SK-N-MC (cell line): ENCODE measurements around the gene TIGAR.

ENCODE experiments used
- DNase-seq: peaks from one replicate; pipeline ENCODE4 v3.0.0-alpha.2; 2011; ENCODE audit warnings: low read depth, low spot score
- H3K27ac ChIP-seq: fragments of 200-600 bp; sonication (generic); 2 replicates; pipeline ENCODE4 v1.5.1; 2016; ENCODE audit warnings: mixed run types
- H3K36me3 ChIP-seq: fragments of 200-600 bp; sonication (generic); 2 replicates; pipeline ENCODE4 v1.6.1; 2017; ENCODE audit warnings: antibody characterized with exemption, low read length, mixed read lengths; ENCODE audit not compliant: insufficient read depth
- H3K4me3 ChIP-seq: fragments of 200-600 bp; sonication (generic); 2 replicates; pipeline ENCODE4 v1.5.1; 2016
- H3K9ac ChIP-seq: fragments of 200-600 bp; sonication (generic); 2 replicates; pipeline ENCODE4 v1.8.0; 2017; ENCODE audit warnings: mixed run types, mixed read lengths; ENCODE audit not compliant: insufficient read length
- H3K9me3 ChIP-seq: fragments of 200-600 bp; sonication (generic); 2 replicates; pipeline ENCODE4 v1.6.1; 2017; ENCODE audit warnings: low read depth, mild to moderate bottlenecking, antibody characterized with exemption, low read length, moderate library complexity, mixed read lengths
- EZH2 ChIP-seq: fragments of 200-600 bp; sonication (generic); IDR thresholded peaks from one replicate; pipeline ENCODE4 v1.6.1; 2017; ENCODE audit warnings: antibody characterized with exemption
- FOXP2 ChIP-seq: optimal IDR thresholded peaks from 2 replicates; pipeline ENCODE3; 2011; ENCODE audit warnings: mild to moderate bottlenecking, moderate library complexity; ENCODE audit not compliant: insufficient read depth; ENCODE audit errors: extremely low read length, control extremely low read depth
- POLR2AphosphoS5 ChIP-seq: IDR thresholded peaks from 2 replicates; pipeline ENCODE4 v1.6.1; 2012; ENCODE audit warnings: mild to moderate bottlenecking, low read depth, low read length, borderline replicate concordance

TIGAR gene

GRCh38 chr12:4296751-4297150, 24.3 kb upstream of the TIGAR start:
- TF ChIP-seq FOXP2 (no peak), POLR2AphosphoS5 (no peak), EZH2 (no peak)
- no peak for DNase-seq
- Histone ChIP-seq H3K9ac (no peak overlapping the region), H3K4me3 (no peak overlapping the region), H3K36me3 (peaks cover 77% of the 10 kb centered on the region), H3K9me3 (no peaks in the 10 kb centered on the region), H3K27ac (no peak overlapping the region)

DNA sequence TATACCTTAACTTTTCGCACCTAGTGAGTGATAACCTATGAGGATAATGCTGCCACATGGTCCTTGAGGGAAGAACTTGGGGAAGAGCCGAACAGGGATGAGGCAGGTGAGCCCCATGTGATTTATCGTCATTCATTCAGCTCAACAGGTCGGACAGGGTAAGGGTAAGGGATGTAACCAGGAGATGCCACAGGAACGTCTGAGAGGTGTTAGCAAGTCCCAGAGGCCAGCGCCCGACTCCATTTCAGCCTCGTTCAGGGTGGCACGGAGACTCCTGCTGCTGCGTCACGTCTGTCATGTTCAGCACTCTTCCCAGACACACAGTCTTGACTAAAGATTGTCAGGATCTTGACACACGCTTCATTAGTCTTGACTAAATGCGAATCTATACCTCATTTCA, 23.4 kb upstream of the TIGAR start:
- TF ChIP-seq EZH2 (no peak), FOXP2 (no peak), POLR2AphosphoS5 (no peak)
- Histone ChIP-seq H3K27ac (no peak overlapping the region), H3K9me3 (no peaks in the 10 kb centered on the region), H3K4me3 (no peak overlapping the region), H3K9ac (no peak overlapping the region), H3K36me3 (peaks cover 78% of the 10 kb centered on the region)
- no peak for DNase-seq

DNA sequence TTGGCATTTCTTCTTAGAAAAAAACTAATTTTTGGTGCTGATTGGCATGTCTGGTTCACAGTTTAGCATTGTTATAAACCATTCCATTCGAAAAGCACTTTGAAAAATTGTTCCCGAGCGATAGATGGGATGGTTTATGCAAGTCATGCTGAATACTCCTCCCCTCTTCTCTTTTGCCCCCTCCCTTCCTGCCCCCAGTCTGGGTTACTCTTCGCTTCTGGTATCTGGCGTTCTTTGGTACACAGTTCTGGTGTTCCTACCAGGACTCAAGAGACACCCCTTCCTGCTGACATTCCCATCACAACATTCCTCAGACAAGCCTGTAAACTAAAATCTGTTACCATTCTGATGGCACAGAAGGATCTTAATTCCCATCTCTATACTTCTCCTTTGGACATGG, 20.1 kb upstream of the TIGAR start:
- Histone ChIP-seq H3K27ac (no peak overlapping the region), H3K9me3 (no peaks in the 10 kb centered on the region), H3K36me3 (peaks cover 73% of the 10 kb centered on the region), H3K4me3 (no peak overlapping the region), H3K9ac (no peak overlapping the region)
- TF ChIP-seq EZH2 (no peak), FOXP2 (no peak), POLR2AphosphoS5 (no peak)
- DNase-seq: no peak

- no peak overlapping the region for H3K4me3 ChIP-seq
- no peak overlapping the region for H3K27ac ChIP-seq
- no peak overlapping the region for H3K9ac ChIP-seq
- DNase-seq: no peak
- H3K9me3 ChIP-seq: no peaks in the 10 kb centered on the region
- peaks cover 69% of the 10 kb centered on the region for H3K36me3 ChIP-seq
- TF ChIP-seq FOXP2: no peak
- no peak for TF ChIP-seq POLR2AphosphoS5
- TF ChIP-seq EZH2: no peak
Measured at GRCh38 chr12:4301932-4302501, 19.0 kb upstream of the TIGAR start.

GRCh38 chr12:4302881-4303280, 18.1 kb upstream of the TIGAR start:
- H3K9me3 ChIP-seq: no peaks in the 10 kb centered on the region
- H3K27ac ChIP-seq: no peak overlapping the region
- TF ChIP-seq POLR2AphosphoS5 (no peak), FOXP2 (no peak), EZH2 (no peak)
- no peak overlapping the region for H3K9ac ChIP-seq
- no peak for DNase-seq
- H3K4me3 ChIP-seq: no peak overlapping the region
- peaks cover 65% of the 10 kb centered on the region for H3K36me3 ChIP-seq

GRCh38 chr12:4303750-4304149, 17.3 kb upstream of the TIGAR start:
- Histone ChIP-seq H3K9ac (no peak overlapping the region), H3K36me3 (peaks cover 56% of the 10 kb centered on the region)
- DNase-seq: no peak

DNA sequence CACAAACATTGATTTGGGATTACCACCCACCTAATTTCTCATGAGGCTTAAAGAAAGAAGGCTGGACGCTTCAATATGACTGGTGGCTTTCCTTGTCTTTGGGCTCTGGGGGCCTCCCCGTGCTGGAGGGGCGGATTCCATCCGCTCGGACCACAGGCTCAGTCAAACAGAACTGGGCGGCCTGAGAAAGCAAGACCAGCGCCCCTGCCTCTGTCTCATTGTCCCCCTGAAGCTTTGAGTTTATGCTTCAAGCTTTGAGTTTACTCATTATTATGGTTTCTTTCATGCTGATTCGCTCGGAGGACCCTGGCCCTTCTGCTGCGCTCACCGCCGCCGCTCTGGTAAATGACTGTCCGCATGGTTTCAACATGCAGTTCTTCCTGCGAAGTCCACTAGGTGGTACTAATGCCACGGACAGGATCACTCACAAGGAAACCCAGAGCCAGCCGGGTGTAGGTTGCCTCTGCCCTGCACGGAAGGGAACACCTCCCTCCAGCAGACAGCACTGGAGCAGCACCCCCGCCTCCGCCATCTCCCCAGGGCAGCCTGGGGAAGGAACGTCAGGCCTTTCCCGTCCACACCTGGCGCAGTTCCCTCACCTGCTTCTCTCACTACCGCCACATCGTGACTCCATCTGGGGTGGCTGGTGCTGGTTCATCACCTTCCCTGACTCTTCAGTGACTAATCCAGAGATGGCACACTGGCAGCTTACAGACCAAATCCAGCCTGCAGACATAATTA, 13.2 kb upstream of the TIGAR start:
- Histone ChIP-seq H3K27ac (no peak overlapping the region), H3K4me3 (no peak overlapping the region), H3K36me3 (peaks cover 22% of the 10 kb centered on the region; the same call in 1 of the 2 replicates), H3K9me3 (no peaks in the 10 kb centered on the region), H3K9ac (no peak overlapping the region)
- TF ChIP-seq FOXP2 (no peak), EZH2 (no peak), POLR2AphosphoS5 (no peak)
- no peak for DNase-seq

More at GRCh38 chr12:4303750-4304149, 17.3 kb upstream of the TIGAR start:
- no peaks in the 10 kb centered on the region for H3K9me3 ChIP-seq
- no peak for TF ChIP-seq POLR2AphosphoS5
- TF ChIP-seq EZH2: no peak
- TF ChIP-seq FOXP2: no peak
- H3K4me3 ChIP-seq: no peak overlapping the region
- no peak overlapping the region for H3K27ac ChIP-seq

DNA sequence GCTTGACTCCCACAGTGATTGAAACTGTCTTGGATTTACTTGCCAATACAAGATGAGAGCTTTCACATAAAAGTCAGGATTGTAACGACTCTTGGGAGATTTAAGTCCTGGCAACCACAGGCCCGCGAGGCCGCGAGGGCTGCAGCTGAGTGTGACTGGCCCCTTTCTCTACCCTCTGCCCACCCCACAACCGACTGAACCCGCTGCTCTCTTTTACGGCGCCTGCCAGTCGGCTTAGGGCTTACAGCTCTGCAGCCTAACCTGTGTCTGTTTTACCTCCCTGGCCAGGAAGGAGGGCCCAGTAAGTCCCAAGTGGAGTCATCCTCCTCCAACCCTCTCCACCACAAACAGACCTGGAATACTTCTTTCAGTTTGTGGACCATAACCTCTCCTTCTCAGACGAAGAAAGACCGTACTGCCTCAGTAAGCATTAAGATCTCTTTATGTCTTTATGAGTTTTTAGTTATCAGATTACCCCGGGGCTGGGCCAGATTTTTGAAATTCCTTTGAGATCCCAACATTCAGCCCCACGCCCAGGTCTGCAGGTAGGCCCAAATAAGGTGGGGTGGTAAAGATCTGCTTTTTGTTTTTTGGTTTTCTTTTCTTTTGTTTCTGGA, 12.6 kb upstream of the TIGAR start:
- H3K36me3 ChIP-seq: peaks cover 15% of the 10 kb centered on the region; the same call in 1 of the 2 replicates
- H3K9ac ChIP-seq: no peak overlapping the region
- DNase-seq: no peak
- no peak overlapping the region for H3K27ac ChIP-seq
- TF ChIP-seq POLR2AphosphoS5: no peak
- no peak for TF ChIP-seq FOXP2
- TF ChIP-seq EZH2: no peak
- no peaks in the 10 kb centered on the region for H3K9me3 ChIP-seq
- no peak overlapping the region for H3K4me3 ChIP-seq

DNA sequence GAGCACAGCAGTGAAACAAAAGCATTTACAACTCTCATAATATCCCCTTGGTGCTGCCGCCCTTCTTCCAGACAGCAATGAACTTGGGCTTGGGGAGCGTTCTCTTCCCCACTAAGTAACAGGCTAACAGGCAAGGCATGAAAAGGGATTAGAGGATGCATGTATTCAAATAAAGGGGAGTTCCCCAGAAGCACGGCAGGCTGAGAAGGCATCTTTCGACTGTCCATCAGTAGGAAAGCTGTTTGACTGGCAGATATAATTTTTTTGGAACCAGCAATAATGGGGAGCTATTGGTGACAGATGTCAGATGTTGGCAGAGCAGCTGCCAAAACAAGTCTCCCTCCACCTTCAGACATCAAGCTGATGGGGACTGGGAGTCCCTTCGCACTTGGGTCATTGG, 9.2 kb upstream of the TIGAR start:
- H3K36me3 ChIP-seq: no peaks in the 10 kb centered on the region
- peak overlapping the region; percentile 15 for H3K9ac ChIP-seq
- TF ChIP-seq POLR2AphosphoS5 (no peak), FOXP2 (no peak), EZH2 (no peak)
- H3K27ac ChIP-seq: no peak overlapping the region
- H3K4me3 ChIP-seq: no peak overlapping the region
- no peak for DNase-seq
- H3K9me3 ChIP-seq: no peaks in the 10 kb centered on the region
